Posterior vena cava (tissue), 2 donors: ENCODE results near the gene EXD3. TPM values are rescaled to one million over a fixed set of nuclear protein-coding genes. Genes with fewer than 3 reads are reported as not detected.

Experiments
- DNase-seq: peaks from one replicate; pipeline ENCODE4 v3.0.0-alpha.2; 2020; ENCODE audit warnings: low spot score
- intact Hi-C, 2 donors: fragments of 100-400 bp; cut with DNase I; formaldehyde crosslinking; loops; one replicate each; pipeline versions ENCODE4 v1.14.1 to v1.14.2; 2022 to 2023
- total RNA-seq, 2 donors: library from RNA; stranded (reverse); fragmentation: NEBNext Ultra II Directional; extraction: Animal tissue kit (Norgen Biotek cat#: 25700); gene quantifications; one replicate each; pipeline ENCODE4 v1.2.1, GENCODE V29; 2021
- donor health status: DM: yes; HTN: yes; CAD: no.
- donor health status: DM: yes; HTN: yes; CAD: no.

Gene EXD3
- total RNA-seq, 2 donors from 2014 or later: 13.9 to 14.6 TPM

GRCh38 chr9:137323531-137324331 is 99.2 kb downstream of the EXD3 start:
- DNase-seq: peak; percentile 76
- intact Hi-C loops: no loop called here

GRCh38 chr9:137321726-137322361 is 101.1 kb downstream of the EXD3 start:
- peak; percentile 65 for DNase-seq
- intact Hi-C loops: no loop called here

DNA sequence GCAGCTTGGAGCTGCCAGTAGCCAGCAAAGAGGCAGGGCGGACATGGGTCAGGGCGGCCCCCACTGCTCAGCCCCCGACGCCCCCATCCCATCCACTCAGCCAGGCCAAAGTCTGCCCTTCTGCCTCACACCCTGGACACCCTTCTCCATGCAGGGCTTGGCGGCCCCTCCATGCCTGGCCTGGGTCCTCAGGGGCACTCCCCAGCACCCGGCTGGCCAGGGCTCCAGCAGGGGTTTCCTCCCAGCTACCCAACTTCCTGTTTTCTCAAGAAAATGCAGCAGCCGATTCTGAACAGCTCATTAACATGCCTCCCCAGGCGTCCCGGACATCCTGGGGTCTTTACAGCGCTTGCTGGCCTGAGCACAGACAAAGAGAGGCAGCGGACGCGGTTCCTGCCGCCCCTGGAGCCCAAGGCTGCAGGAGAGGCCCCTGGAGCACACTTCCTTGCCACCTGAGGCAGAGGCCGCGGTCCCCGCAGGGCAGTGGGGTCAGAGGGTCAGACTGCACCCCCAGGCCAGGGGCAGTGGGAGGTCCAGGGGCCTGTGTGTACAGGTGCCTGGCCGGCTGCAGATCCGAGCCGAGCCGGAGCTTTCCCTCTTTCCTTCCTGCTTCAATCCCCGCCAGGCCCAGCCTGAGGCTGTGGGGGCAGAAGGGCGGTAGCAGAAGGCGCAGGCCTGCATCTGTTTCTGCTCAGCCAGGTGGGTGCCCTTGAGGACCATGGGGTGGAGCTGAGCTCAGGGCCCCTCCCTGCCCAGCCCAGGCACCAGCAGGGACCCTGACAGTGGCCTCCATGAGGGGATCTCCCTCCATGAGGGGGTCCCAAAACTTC is 102.2 kb downstream of the EXD3 start:
- DNase-seq: peak; percentile 76
- intact Hi-C loops: no loop called here

DNA sequence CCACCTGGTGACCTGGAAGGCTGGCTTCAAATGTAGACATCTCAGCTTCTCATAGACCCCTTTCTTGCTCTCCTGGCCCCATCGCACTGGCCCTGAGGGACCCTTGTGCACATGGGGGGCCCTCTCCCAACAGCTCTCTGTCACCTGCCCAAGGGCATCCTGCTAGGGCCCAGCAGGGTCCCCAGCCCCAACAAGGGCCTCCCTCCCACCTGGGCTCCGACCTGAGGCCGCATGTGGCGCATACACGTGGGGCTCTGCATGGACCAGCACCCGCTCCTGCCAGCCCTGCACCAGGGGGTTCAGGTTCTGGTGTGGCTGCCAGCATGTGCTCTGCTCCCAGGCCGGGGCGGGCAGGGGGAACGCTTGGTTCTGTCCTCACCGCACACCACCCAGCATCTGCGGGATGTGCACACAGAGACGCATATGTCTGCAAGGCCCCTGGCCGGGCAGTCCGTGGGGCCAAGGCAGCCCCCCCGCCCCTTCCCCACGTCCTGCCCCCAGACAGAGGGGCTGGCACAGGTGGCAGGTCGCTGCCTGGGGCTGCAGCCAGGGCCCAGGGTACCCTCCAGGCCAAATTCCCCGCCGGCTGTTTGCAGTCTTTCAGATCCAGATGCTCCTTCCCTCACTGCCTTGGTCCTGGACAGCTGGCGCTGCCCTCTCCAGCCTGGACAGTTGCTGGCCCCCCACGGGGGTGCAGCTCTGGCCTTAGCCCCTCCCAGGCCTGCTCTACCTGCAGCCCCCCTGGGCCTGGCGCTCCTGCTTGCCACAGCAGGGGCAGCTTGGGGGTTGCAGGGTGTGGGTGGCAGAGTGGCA is 103.0 kb downstream of the EXD3 start:
- peak; percentile 72 for DNase-seq
- intact Hi-C loops: no loop called here

- DNase-seq: peak; percentile 91
- intact Hi-C loops: no loop called here
Measured at GRCh38 chr9:137319011-137319738, 103.8 kb downstream of the EXD3 start.

DNA sequence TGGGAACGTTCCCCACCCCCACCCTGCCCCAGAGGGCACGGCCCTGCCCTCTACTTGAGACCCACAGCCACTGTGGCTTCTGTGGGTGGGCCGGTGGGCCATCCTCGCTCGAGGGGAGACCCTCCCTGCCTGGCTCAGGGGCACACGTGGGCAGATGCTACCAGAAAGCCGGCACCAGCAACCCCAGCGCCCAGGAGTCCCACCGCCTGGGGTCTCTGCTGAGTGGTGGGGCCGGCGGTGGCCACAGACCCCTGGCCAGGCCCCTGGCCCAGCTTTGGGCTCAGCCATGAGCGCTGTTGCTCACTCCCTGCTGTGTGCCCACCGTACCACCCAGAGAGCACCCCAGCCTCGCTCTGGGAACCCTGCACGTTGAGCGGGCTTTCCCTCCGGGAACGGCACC is 104.4 kb downstream of the EXD3 start:
- no peak for DNase-seq
- intact Hi-C loops: no loop called here

DNA sequence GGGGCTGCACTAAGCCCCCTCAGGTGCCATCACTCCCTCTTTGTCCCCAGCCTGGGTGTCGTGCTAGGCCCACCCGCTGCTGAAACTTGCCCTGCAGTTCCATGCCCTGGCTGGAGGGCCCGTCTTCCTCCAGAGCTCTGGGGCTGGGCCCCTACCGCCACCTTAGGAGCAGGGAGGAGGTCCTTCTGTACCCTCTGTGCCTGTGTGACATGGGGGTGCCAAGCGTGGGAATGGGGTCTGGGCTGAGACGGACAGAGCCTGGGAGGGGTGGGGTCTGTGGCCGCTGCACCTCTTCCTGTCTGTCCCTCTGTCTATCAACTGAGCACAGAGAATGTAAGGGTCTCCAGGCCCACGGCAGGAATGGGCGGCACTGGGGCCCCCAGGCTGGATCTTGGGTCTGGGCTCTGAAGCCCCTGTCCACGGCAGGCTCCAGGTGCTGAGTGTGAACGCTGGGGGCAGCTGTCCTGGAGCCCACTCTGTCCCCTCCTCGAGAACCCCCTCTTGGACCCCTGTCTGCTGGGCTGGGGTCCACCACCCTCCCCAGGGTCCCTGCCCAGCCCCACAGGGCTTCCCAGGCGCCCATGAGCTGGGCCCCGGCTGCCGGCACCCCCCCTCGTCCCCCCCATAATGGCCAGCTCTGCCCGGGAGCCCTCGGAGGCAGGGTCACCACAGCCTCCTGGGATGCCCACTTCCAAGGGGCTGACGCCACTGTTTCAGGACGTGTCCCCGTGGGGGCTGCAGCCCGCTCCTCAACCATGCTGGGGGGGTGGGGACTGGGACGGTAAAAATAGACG is 105.0 kb downstream of the EXD3 start:
- peak; percentile 66 for DNase-seq

DNA sequence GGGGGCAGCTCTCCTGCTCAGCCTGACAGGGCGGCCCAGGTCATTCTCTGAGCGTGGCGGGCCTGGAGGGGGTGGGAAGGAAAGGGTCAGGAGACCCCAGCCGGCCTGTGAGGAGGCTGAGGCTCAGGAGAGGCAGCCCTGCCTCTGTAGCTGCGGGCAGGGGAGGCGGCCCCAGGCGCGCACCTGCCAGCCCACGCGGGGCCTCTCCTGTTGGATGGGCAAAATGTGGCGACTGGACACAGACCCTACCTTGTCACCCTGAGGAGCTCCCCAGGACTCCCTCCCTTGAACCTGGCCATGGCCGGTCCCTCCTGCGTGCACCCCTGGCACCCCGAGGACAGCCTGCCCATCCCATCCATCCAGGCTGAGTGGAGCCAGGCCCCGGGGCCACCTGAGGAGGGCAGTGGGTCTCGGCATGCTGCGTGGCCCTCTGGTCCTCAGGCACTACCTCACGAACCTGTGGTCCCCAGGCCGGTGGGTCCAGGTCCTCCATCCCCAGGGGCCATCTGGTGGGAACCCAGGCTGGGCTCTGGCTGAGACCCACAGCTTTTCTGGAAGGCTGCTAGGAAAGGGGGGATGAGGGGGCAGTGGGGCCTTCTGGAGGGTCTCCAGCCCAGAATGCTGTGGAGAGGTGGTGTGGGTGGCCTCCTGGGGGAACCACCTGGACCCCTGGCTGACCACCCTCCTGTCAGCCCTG is 105.8 kb downstream of the EXD3 start:
- peak; percentile 64 for DNase-seq
- intact Hi-C loops: no loop called here

More for the DNA sequence above, 105.0 kb downstream of the EXD3 start:
- intact Hi-C loops: no loop called here

- intact Hi-C loops: no loop called here
- DNase-seq: peak; percentile 79
Measured at GRCh38 chr9:137316012-137316981, 106.7 kb downstream of the EXD3 start.

DNA sequence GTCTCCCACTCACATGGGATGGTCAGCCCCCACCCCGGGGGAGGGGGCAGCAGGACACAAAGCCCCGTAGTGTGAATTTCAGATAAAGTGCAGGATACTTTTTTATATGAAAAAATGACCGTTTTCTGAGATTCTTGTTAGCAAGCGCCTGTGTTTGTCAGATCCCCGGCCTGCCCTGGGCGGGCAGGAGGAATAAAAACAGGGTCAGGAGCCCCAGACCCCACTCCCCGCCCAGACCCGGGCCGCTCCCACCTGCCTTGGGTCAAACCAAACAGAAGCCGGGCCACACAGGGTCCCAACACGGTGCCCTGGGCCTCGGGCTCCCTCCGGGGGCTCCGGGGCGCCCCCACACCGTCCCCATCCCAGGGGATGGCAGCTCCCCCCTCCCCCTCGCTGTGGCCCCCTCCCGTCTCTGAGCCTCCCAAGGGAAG is 107.4 kb downstream of the EXD3 start:
- intact Hi-C loops: no loop called here
- DNase-seq: peak; percentile 61

GRCh38 chr9:137314561-137315560 is 108.1 kb downstream of the EXD3 start:
- intact Hi-C loops: no loop called here
- DNase-seq: peak; percentile 79

DNA sequence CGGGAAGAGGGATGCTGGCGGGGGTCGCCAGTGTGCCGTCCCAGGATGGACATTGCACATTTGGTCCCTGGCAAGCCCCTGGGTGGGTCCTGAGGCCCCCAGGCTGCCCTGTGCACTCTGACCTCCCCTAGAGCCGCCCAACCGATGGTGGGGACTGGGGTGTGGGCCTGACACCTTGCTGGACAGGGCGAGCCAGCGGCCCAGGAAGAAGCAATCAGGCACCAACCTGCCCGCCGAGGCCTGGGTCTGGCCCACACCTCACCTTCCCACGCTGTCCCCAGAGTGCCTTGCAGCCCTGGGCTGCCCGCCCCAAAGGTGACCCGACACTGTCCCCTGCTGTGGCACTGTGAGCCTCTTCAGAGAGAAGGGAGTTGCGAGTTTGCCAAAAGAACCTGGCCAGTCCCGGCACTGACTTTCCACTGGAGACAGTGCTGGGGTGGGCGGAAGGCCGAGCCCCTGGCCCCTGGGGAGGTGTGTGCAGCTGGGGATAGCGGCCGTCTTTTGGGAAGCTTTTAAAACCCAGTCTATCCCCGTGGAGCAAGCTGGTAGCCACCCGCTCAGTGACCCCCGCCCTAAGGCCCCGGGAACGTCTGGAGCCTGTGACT is 108.9 kb downstream of the EXD3 start:
- intact Hi-C loops: no loop called here
- peak; percentile 73 for DNase-seq

DNA sequence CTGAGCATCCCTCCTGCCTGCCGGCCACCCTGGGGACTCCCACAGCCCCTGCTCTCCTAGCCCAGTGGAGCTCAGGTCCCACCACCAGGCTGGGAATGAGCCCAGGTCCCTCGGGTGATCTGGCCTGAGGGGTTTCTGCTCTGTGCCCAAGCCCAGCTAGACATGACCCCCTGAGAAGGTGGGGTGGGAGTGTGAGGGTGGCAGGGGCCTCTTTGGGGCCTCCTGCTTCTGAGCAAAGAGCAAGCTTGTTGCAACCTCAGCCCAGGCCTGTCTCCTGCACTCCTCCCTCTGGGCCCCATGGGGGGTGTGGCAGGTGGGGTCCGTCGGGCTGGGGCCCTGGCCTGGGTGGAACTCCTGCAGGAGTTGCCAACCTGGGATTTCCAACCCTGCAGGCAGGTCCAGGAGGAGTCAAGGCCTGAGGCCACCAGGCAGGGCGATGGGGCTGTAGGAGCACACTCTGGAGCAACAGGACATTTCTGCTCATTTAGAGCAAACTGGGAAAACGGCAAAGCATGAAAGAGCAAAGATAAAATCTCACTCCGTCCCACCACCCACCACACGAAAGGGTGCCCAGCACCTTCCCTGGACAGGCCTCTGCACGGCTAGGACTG is 109.5 kb downstream of the EXD3 start:
- intact Hi-C loops: no loop called here
- peak; percentile 66 for DNase-seq

DNA sequence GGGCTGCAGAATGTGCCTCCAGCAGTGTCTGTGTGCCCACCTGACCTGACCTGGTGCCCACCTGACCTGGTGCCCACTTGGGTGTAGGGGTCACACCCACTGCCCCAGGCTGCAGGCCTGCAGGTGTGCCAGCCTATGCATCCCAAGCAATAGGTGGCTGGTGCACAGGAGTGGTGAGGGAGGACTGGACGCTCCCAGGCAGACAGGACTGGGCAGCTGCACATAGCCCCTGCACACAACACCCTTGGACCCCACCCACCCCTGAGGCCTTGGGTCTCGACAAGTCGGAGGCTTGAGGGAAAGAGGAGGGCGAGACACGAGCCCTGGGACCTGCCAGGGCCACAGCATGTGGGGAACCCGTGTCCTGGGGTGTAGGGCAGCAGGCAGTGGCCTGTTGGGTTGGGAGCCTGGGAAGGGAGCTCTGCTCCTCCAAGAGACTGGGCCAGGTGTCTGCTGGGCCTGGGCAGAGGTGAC is 110.1 kb downstream of the EXD3 start:
- intact Hi-C loops: no loop called here
- DNase-seq: peak; percentile 72
